Inflammatory macrophage treated with lipopolysaccharide for 4 hours (primary cell): Measurements from ENCODE around the gene GPR153.

Source experiments
- DNase-seq: peaks from one replicate; pipeline ENCODE4 v3.0.0-alpha.2; 2020

GPR153 gene

GRCh38 chr1:6247651-6248050 lies 13.2 kb downstream of the GPR153 start:
- no peak for DNase-seq

- DNase-seq = peak; percentile 69
These were observed 14.1 kb downstream of the GPR153 start for GRCh38 chr1:6246497-6247467.

- peak; percentile 40 for DNase-seq
These were observed 14.9 kb downstream of the GPR153 start for GRCh38 chr1:6245869-6246496.

- peak; percentile 80 for DNase-seq
These were observed 15.6 kb downstream of the GPR153 start for GRCh38 chr1:6245086-6245868.

- DNase-seq = no peak
These were observed 16.4 kb downstream of the GPR153 start for GRCh38 chr1:6244401-6245049.

- DNase-seq = no peak
These were observed 16.9 kb downstream of the GPR153 start, which contains the start of gene HES3 for GRCh38 chr1:6243993-6244392. Gene HES3 (plus strand): TSS chr1:6244179. CDS start chr1:6244366, 187 bp downstream.

- no peak for DNase-seq
These were observed 17.7 kb downstream of the GPR153 start for GRCh38 chr1:6243053-6243834.

GRCh38 chr1:6241887-6242740 lies 18.8 kb downstream of the GPR153 start:
- DNase-seq = no peak

- no peak for DNase-seq
These were observed 19.6 kb downstream of the GPR153 start for GRCh38 chr1:6241107-6241886.

- DNase-seq = peak; percentile 32
These were observed 20.7 kb downstream of the GPR153 start for GRCh38 chr1:6239950-6240768.

GRCh38 chr1:6239213-6239752 lies 21.6 kb downstream of the GPR153 start:
- no peak for DNase-seq

- no peak for DNase-seq
These were observed 23.8 kb downstream of the GPR153 start for GRCh38 chr1:6237093-6237492.

GRCh38 chr1:6235296-6235677 lies 25.6 kb downstream of the GPR153 start:
- no peak for DNase-seq

- no peak for DNase-seq
These were observed 26.2 kb downstream of the GPR153 start for GRCh38 chr1:6234502-6235295.

- DNase-seq = no peak
These were observed 27.5 kb downstream of the GPR153 start for GRCh38 chr1:6233376-6233775.

- DNase-seq = no peak
These were observed 35.2 kb downstream of the GPR153 start for GRCh38 chr1:6225651-6226050.

- no peak for DNase-seq
These were observed 36.2 kb downstream of the GPR153 start for GRCh38 chr1:6224718-6225117.

GRCh38 chr1:6223617-6224016 lies 37.3 kb downstream of the GPR153 start:
- DNase-seq = no peak
